GM12892 (cell line): ENCODE data around the gene AP4S1.

Source experiments
- POLR2AphosphoS5 ChIP-seq: IDR thresholded peaks from 2 replicates; pipeline ENCODE4 v1.6.1; 2011; ENCODE audit warnings: low read depth, low read length, control low read depth
- TAF1 ChIP-seq: IDR thresholded peaks from 2 replicates; pipeline ENCODE4 v1.6.1; 2011; ENCODE audit warnings: low read depth, mild to moderate bottlenecking, control low read depth, low read length, borderline replicate concordance

DNA sequence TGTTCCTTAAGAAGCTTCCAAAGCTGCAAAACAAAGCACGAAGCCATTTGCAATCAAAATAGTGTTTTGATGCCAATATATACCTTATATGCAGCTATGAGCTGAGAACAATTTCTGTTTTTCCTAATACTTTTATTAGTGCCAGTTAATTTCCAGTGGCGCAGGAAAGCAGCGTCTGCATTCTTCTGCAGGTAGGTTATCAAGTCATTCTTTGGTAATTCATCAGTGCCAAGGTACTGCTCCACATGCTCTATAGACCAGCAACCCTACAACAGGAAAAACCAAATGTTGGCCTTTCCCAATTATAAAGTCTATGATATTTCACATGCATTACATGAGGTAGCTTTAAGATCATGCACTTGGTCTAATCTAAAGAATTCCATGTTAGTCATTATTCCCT lies 88.3 kb downstream of the AP4S1 start:
- TF ChIP-seq TAF1 (no peak), POLR2AphosphoS5 (no peak)
